ENCODE measurements around the gene S100A9. TPM values are rescaled to one million over a fixed set of nuclear protein-coding genes. Genes with fewer than 3 reads are reported as not detected.

S100A9 gene
- total RNA-seq, 1 experiment from 2014 or later = 0.44 TPM

GRCh38 chr1:153403421-153404085, 45.9 kb downstream of the S100A9 start:
- ChIA-PET CTCF (no interaction called here), POLR2A (no interaction called here)
- no peak for TF ChIP-seq REST (IDR thresholded peaks at IDR 0.05; ENCODE audit: insufficient read depth in 1 of 2, low read depth in 2 of 2, low read length in 1 of 2)
- TF ChIP-seq SIN3A (IDR thresholded peaks at IDR 0.05; ENCODE audit: borderline replicate concordance, insufficient read depth, low read depth, low read length) = no peak
- no peak for TF ChIP-seq TCF7L2 (IDR thresholded peaks at IDR 0.05; ENCODE audit: low read depth, low read length)
- no peak for TF ChIP-seq CTCF (IDR thresholded peaks at IDR 0.05)
- no peak for TF ChIP-seq POLR2AphosphoS5 (IDR thresholded peaks at IDR 0.05; ENCODE audit: low read depth, low read length)
- in situ Hi-C loops (cut with HindIII; ENCODE audit: low pct_unique_long_range_greater_than_20kb, low sequenced_read_pairs) (no loop called here), intact Hi-C loops (cut with micrococcal nuclease; ENCODE audit: unreplicated experiment) (loop anchor here (10.0 kb wide), 1 partner anchor 91 kb away; no protein-coding TSS in a partner anchor)
- DNase-seq (ENCODE audit: low read depth, low spot score) (no peak), ATAC-seq (no peak)
- no peaks in the 10 kb centered on the region for H3K36me3 ChIP-seq (ENCODE audit: control insufficient read depth, insufficient read depth, low read length)
- H3K4me1 ChIP-seq (ENCODE audit: control insufficient read depth, insufficient read depth, low read length) = no peaks in the 10 kb centered on the region
- no TSS peak for BruUV-seq (replicated peaks)
- no peak overlapping the region for H3K27ac ChIP-seq (ENCODE audit: low read length)
- no peak overlapping the region for H3K4me3 ChIP-seq (ENCODE audit: low read depth in 2 of 2, low read length in 2 of 2)
- H3K27me3 ChIP-seq (ENCODE audit: control insufficient read depth, insufficient read depth, low read length) = peaks cover 20% of the 10 kb centered on the region
- H3K9me3 ChIP-seq (ENCODE audit: control insufficient read depth, insufficient read depth, low read depth, low read length) = no peaks in the 10 kb centered on the region

GRCh38 chr1:153404086-153404635, 46.5 kb downstream of the S100A9 start:
- H3K27ac ChIP-seq (ENCODE audit: low read length) = no peak overlapping the region
- in situ Hi-C loops (cut with HindIII; ENCODE audit: low pct_unique_long_range_greater_than_20kb, low sequenced_read_pairs) (no loop called here), intact Hi-C loops (cut with micrococcal nuclease; ENCODE audit: unreplicated experiment) (loop anchor here (10.0 kb wide), 1 partner anchor 91 kb away; no protein-coding TSS in a partner anchor)
- DNase-seq (ENCODE audit: low read depth, low spot score) (no peak), ATAC-seq (no peak)
- no TSS peak for BruUV-seq (replicated peaks)
- H3K27me3 ChIP-seq (ENCODE audit: control insufficient read depth, insufficient read depth, low read length) = peaks cover 20% of the 10 kb centered on the region
- ChIA-PET POLR2A (no interaction called here), CTCF (interaction anchor here (0.7 kb wide), 1 partner anchor 91 kb away, joined by 3 read pairs; no protein-coding TSS in a partner anchor)
- H3K36me3 ChIP-seq (ENCODE audit: control insufficient read depth, insufficient read depth, low read length) = no peaks in the 10 kb centered on the region
- H3K4me3 ChIP-seq (ENCODE audit: low read depth in 2 of 2, low read length in 2 of 2) = no peak overlapping the region
- H3K4me1 ChIP-seq (ENCODE audit: control insufficient read depth, insufficient read depth, low read length) = no peaks in the 10 kb centered on the region
- TF ChIP-seq CTCF (IDR thresholded peaks at IDR 0.05) = no peak
- TF ChIP-seq SIN3A (IDR thresholded peaks at IDR 0.05; ENCODE audit: borderline replicate concordance, insufficient read depth, low read depth, low read length) = no peak
- TF ChIP-seq TCF7L2 (IDR thresholded peaks at IDR 0.05; ENCODE audit: low read depth, low read length) = no peak
- no peak for TF ChIP-seq REST (IDR thresholded peaks at IDR 0.05; ENCODE audit: insufficient read depth in 1 of 2, low read depth in 2 of 2, low read length in 1 of 2)
- TF ChIP-seq POLR2AphosphoS5 (IDR thresholded peaks at IDR 0.05; ENCODE audit: low read depth, low read length) = no peak
- H3K9me3 ChIP-seq (ENCODE audit: control insufficient read depth, insufficient read depth, low read depth, low read length) = no peaks in the 10 kb centered on the region

Data from Panc1 (cell line).